Measurements from ENCODE around the gene TMEM14C.

Gene TMEM14C

GRCh38 chr6:10769419-10769818 is 46.5 kb downstream of the TMEM14C start:
- no peak for DNase-seq (ENCODE audit: low spot score)
- Histone ChIP-seq H3K4me3 (no peak overlapping the region), H3K27ac (no peak overlapping the region)
- TF ChIP-seq CTCF (IDR thresholded peaks at IDR 0.05), result no peak

- no peak for TF ChIP-seq CTCF (IDR thresholded peaks at IDR 0.05)
- H3K4me3 ChIP-seq, result no peak overlapping the region
- H3K27ac ChIP-seq, result no peak overlapping the region
- no peak for DNase-seq (ENCODE audit: low spot score)
Measured at GRCh38 chr6:10771371-10771894, 48.6 kb downstream of the TMEM14C start.

- Histone ChIP-seq H3K27ac (no peak overlapping the region), H3K4me3 (no peak overlapping the region)
- no peak for DNase-seq (ENCODE audit: low spot score)
- no peak for TF ChIP-seq CTCF (IDR thresholded peaks at IDR 0.05)
Measured at GRCh38 chr6:10778230-10778629, 55.4 kb downstream of the TMEM14C start.

- Histone ChIP-seq H3K27ac (no peak overlapping the region), H3K4me3 (no peak overlapping the region)
- no peak for TF ChIP-seq CTCF (IDR thresholded peaks at IDR 0.05)
- no peak for DNase-seq (ENCODE audit: low spot score)
Measured at GRCh38 chr6:10779076-10779475, 56.2 kb downstream of the TMEM14C start.
